Heart right ventricle (tissue), 16 donors: ENCODE data around the gene TBL1XR1. TPM values are rescaled to one million over a fixed set of nuclear protein-coding genes. Genes with fewer than 3 reads are reported as not detected.

Source experiments
- ATAC-seq, 8 donors: fragments of 200-7000 bp; cut with Tn5 transposase; one replicate each; pipeline ENCODE4 v1.9.1; 2020; ENCODE audit warnings: mild to moderate bottlenecking in 8 of 8, moderate library complexity in 8 of 8, moderate number of reproducible peaks in 1 of 8
- DNase-seq, 2 donors: peaks; one replicate each; pipeline ENCODE4 v3.0.0-alpha.2; 2020
- H3K27ac ChIP-seq, 10 donors: fragments of 200-600 bp; sonication (generic) in 2 of 10; one replicate each; pipeline versions ENCODE4 v1.5.0 to v1.8.0; 2020 to 2022; ENCODE audit warnings: mild to moderate bottlenecking in 3 of 10
- H3K27me3 ChIP-seq, 7 donors: fragments of 200-600 bp; one replicate each; pipeline ENCODE4 v1.8.0; 2021 to 2022; ENCODE audit warnings: mild to moderate bottlenecking in 2 of 7
- H3K36me3 ChIP-seq, 9 donors: fragments of 200-600 bp; sonication (generic) in 1 of 9; one replicate each; pipeline versions ENCODE4 v1.5.0 to v1.8.0; 2020 to 2022; ENCODE audit warnings: mild to moderate bottlenecking in 2 of 9
- H3K4me1 ChIP-seq, 9 donors: fragments of 200-600 bp; sonication (generic) in 1 of 9; one replicate each; pipeline versions ENCODE4 v1.5.0 to v1.8.0; 2020 to 2022; ENCODE audit warnings: mild to moderate bottlenecking in 4 of 9
- H3K4me3 ChIP-seq, 10 donors: fragments of 200-600 bp; sonication (generic) in 2 of 10; one replicate each; pipeline versions ENCODE4 v1.5.0 to v1.8.0; 2020 to 2022; ENCODE audit warnings: mild to moderate bottlenecking in 7 of 10, moderate library complexity in 2 of 10
- H3K9me3 ChIP-seq, 11 donors: fragments of 200-600 bp in 10 of 11; sonication (generic) in 2 of 11; one replicate each; pipeline versions ENCODE4 v1.5.0 to v1.8.0; 2013 to 2022; ENCODE audit warnings: mild to moderate bottlenecking in 2 of 11, control low read depth in 1 of 11, moderate library complexity in 1 of 11
- CTCF ChIP-seq, 9 donors: fragments of 200-600 bp; sonication (generic) in 2 of 9; IDR thresholded peaks; one replicate each; pipeline versions ENCODE4 v1.5.0 to v1.8.0; 2021 to 2022; ENCODE audit warnings: antibody characterized with exemption in 9 of 9, mild to moderate bottlenecking in 5 of 9, moderate library complexity in 1 of 9
- WGBS, 2 donors: extraction: QIAGEN DNeasy Blood & Tissue Kit; methylation state at CpG; one replicate each; pipeline ENCODE4 v1.1.7; 2013; ENCODE audit warnings: inconsistent platforms in 1 of 2; 5-methylcytosine and 5-hydroxymethylcytosine counted together
- intact Hi-C, 10 donors: fragments of 100-400 bp; cut with DNase I; formaldehyde crosslinking; loops; one replicate each; pipeline versions ENCODE4 v1.11.1 to v1.14.2; 2022
- polyA plus RNA-seq, 2 donors: library from polyadenylated mRNA; stranded (reverse); fragments of 200-250 nt; gene quantifications; one replicate each; pipeline ENCODE4 v1.2.3, GENCODE V29; 2013
- total RNA-seq, 10 donors: library from RNA; stranded (reverse); fragmentation: NEBNext Ultra II Directional in 3 of 10; extraction: Animal tissue kit (Norgen Biotek cat#: 25700) in 3 of 10; gene quantifications; one replicate each; pipeline versions ENCODE4 v1.2.1 to v1.2.4, GENCODE V29; 2021 to 2023
- donor health status: Arrhythmogenic right ventricular cardiomyopathy.
- donor health status: ischemic (EF 13 %, LVEDD 7.1; RV severe dilation, severe dysfunction).
- donor health status: healthy with polysubstance abuse.
- donor health status: DM: no; HTN: yes; CAD: no.
- donor health status: DM: no; HTN: no; CAD: no.
- donor health status: ischemic (EF 25% LVEDD 6.9; RV normal size, moderate dysfunction).
- donor health status: ischemic (EF 25% LVEDD 5.7; RV mildly dilated, moderate dysfunction).
- donor health status: healthy.
- donor health status: DM: yes; HTN: yes; CAD: no.
- donor health status: Ischemic cardiomyopathy.
- donor health status: ischemic (EF 35%, LVEDD 5.7; RV mildly dilated, moderate dysfunction).
- donor health status: nonischemic (EF 11% LVEDD 7.7; RV severe dilation, severe dysfunction).
- donor health status: DM: yes; HTN: yes; CAD: no.
- donor health status: PGD.
- donor health status: ischemic (EF 29% LVEDD 5.4; RV normal size, mild dysfunction).
- donor health status: nonischemic (EF 23%, LVEDD 6.1; RV moderate dilation, normal function).

TBL1XR1 gene
- total and polyA plus RNA-seq, 12 donors = 25.7 to 184 (median 121) TPM

GRCh38 chr3:176994891-176995781 is 202.1 kb downstream of the TBL1XR1 start:
- intact Hi-C loops = loop anchor here in 1 of 10 donors (5.0 kb wide), 1 partner anchor 1587 kb away; no protein-coding TSS in a partner anchor
- no peaks in the 10 kb centered on the region for H3K27me3 ChIP-seq
- H3K27ac ChIP-seq = no peak overlapping the region
- no peaks in the 10 kb centered on the region for H3K36me3 ChIP-seq
- no peak overlapping the region for H3K4me3 ChIP-seq
- H3K9me3 ChIP-seq = peaks cover 0 to 11% (median 0%) of the 10 kb centered on the region in 11 donors
- DNase-seq = no peak
- no peaks in the 10 kb centered on the region for H3K4me1 ChIP-seq
- TF ChIP-seq CTCF (IDR thresholded peaks at IDR 0.05) = no peak
- WGBS, 2 donors = 94 to 95% methylated on average over 4 of the region's 4 CpGs
- no peak for ATAC-seq

- Histone ChIP-seq H3K4me3 (no peak overlapping the region), H3K36me3 (no peaks in the 10 kb centered on the region), H3K27ac (no peak overlapping the region), H3K27me3 (no peaks in the 10 kb centered on the region), H3K4me1 (no peaks in the 10 kb centered on the region), H3K9me3 (peaks cover 0 to 10% (median 0%) of the 10 kb centered on the region in 11 donors)
- no peak for TF ChIP-seq CTCF (IDR thresholded peaks at IDR 0.05)
- 100% methylated on average over 1 of the region's 1 CpG for WGBS, 2 donors
- DNase-seq (no peak), ATAC-seq (no peak)
- intact Hi-C loops = no loop called here
These were observed 202.9 kb downstream of the TBL1XR1 start for GRCh38 chr3:176994393-176994792.

- no peak overlapping the region for H3K4me3 ChIP-seq
- no peaks in the 10 kb centered on the region for H3K27me3 ChIP-seq
- intact Hi-C loops = no loop called here
- no peak for ATAC-seq
- H3K4me1 ChIP-seq = peaks cover 0 to 4% (median 0%) of the 10 kb centered on the region in 9 donors
- peaks cover 0 to 10% (median 0%) of the 10 kb centered on the region in 11 donors for H3K9me3 ChIP-seq
- H3K27ac ChIP-seq = no peak overlapping the region
- no peak for TF ChIP-seq CTCF (IDR thresholded peaks at IDR 0.05)
- WGBS, 2 donors = 81 to 87% methylated on average over 3 of the region's 3 CpGs
- no peak for DNase-seq
- H3K36me3 ChIP-seq = no peaks in the 10 kb centered on the region
These were observed 204.3 kb downstream of the TBL1XR1 start for GRCh38 chr3:176992978-176993377.

GRCh38 chr3:176992565-176992964 is 204.7 kb downstream of the TBL1XR1 start:
- no peaks in the 10 kb centered on the region for H3K36me3 ChIP-seq
- intact Hi-C loops = no loop called here
- no peak overlapping the region for H3K27ac ChIP-seq
- no peaks in the 10 kb centered on the region for H3K27me3 ChIP-seq
- H3K9me3 ChIP-seq = peaks cover 0 to 10% (median 0%) of the 10 kb centered on the region in 11 donors
- no peak overlapping the region for H3K4me3 ChIP-seq
- ATAC-seq (no peak), DNase-seq (no peak)
- whole genome bisulfite sequencing, 2 donors = 96% methylated on average over 11 of the region's 11 CpGs
- H3K4me1 ChIP-seq = peaks cover 0 to 6% (median 0%) of the 10 kb centered on the region in 9 donors
- TF ChIP-seq CTCF (IDR thresholded peaks at IDR 0.05) = no peak
